ENCODE data around the gene FHAD1. TPM values are rescaled to one million over a fixed set of nuclear protein-coding genes. Genes with fewer than 3 reads are reported as not detected.

Gene FHAD1
- total and polyA plus RNA-seq, 11 donors = 0.06 to 1.1 (median 0.12) TPM; not detected in 4

DNA sequence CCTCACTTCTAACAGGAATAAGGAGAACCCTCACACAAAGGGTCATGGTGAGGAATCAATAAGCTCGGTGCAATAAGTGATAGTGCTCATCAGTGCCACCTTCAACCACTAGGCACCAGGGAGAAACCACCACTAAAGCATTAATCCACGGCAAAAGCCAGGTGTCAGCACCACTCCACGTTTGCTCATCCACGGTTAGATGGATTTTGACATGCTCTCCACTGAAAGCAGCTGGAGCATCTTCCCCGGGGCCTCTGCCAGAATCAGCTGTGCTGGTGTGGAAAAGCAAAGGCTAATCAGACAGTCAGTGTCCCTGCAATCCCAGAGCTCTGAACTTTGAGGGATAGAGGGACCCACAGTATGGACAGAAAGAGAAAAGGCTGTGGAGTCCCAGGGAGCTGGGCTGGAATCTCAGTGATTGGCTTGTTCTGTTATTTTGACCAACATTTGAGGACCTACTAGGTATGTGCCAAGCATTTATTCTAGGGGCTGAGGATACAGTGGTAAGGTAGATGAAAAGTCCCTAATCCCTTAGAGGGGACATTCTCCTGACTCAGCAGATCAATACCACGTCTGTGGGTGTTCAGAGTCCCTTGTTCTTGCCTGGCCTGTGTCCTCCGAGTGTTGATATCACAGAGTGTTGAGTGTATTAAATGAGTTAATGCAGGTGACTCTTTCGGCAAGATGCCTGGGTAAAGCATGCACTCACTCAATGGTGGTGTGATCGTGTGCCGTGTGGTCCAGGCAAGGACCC, 41.3 kb downstream of the FHAD1 start:
- DNase-seq (no peak), ATAC-seq (no peak)
- H3K27ac ChIP-seq = no peak overlapping the region
- whole genome bisulfite sequencing, 4 donors = 65 to 73% (median 69%) methylated on average over 10 of the region's 10 CpGs
- H3K36me3 ChIP-seq = no peaks in the 10 kb centered on the region
- H3K9me3 ChIP-seq = peaks cover 0 to 4% (median 0%) of the 10 kb centered on the region in 12 donors
- TF ChIP-seq POLR2A (IDR thresholded peaks at IDR 0.05) = no peak
- TF ChIP-seq, protein P1, sequence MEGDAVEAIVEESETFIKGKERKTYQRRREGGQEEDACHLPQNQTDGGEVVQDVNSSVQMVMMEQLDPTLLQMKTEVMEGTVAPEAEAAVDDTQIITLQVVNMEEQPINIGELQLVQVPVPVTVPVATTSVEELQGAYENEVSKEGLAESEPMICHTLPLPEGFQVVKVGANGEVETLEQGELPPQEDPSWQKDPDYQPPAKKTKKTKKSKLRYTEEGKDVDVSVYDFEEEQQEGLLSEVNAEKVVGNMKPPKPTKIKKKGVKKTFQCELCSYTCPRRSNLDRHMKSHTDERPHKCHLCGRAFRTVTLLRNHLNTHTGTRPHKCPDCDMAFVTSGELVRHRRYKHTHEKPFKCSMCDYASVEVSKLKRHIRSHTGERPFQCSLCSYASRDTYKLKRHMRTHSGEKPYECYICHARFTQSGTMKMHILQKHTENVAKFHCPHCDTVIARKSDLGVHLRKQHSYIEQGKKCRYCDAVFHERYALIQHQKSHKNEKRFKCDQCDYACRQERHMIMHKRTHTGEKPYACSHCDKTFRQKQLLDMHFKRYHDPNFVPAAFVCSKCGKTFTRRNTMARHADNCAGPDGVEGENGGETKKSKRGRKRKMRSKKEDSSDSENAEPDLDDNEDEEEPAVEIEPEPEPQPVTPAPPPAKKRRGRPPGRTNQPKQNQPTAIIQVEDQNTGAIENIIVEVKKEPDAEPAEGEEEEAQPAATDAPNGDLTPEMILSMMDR (IDR thresholded peaks at IDR 0.05) = no peak
- peaks cover 0 to 5% (median 0%) of the 10 kb centered on the region in 9 donors for H3K27me3 ChIP-seq
- H3K4me3 ChIP-seq = no peak overlapping the region
- intact Hi-C loops (cut with DNase I) = no loop called here
- peaks cover 0 to 5% (median 0%) of the 10 kb centered on the region in 12 donors for H3K4me1 ChIP-seq

DNA sequence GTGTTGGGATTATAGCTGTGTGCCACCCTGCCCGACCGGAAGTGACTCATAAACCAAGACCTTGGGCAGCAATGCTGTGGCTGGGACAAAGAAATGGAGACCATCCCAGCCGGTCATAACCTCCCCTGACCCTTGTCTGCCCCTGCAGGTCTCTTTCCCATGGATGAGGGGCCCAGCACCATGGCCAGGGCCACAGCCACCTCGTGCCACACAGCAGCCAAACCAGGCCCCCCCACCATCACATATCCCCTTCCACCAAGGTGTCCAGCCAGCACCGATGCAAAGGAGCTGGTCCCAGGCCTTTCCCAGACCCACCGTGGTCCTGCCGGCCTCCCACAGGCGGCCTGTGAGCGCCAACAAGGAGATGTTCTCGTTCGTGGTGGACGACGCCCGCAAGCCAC, 42.2 kb downstream of the FHAD1 start:
- 80 to 84% (median 82%) methylated on average over 11 to 14 of the region's 14 CpGs for WGBS, 4 donors
- no peak for ATAC-seq
- no peak overlapping the region for H3K4me3 ChIP-seq
- H3K36me3 ChIP-seq = no peaks in the 10 kb centered on the region
- no peak overlapping the region for H3K27ac ChIP-seq
- H3K27me3 ChIP-seq = peaks cover 0 to 5% (median 0%) of the 10 kb centered on the region in 9 donors
- peaks cover 0 to 4% (median 0%) of the 10 kb centered on the region in 12 donors for H3K9me3 ChIP-seq
- H3K4me1 ChIP-seq = no peaks in the 10 kb centered on the region
- DNase-seq = no peak
- TF ChIP-seq, protein P1 (IDR thresholded peaks at IDR 0.05) = no peak
- no peak for TF ChIP-seq POLR2A (IDR thresholded peaks at IDR 0.05)
- intact Hi-C loops (cut with DNase I) = no loop called here

DNA sequence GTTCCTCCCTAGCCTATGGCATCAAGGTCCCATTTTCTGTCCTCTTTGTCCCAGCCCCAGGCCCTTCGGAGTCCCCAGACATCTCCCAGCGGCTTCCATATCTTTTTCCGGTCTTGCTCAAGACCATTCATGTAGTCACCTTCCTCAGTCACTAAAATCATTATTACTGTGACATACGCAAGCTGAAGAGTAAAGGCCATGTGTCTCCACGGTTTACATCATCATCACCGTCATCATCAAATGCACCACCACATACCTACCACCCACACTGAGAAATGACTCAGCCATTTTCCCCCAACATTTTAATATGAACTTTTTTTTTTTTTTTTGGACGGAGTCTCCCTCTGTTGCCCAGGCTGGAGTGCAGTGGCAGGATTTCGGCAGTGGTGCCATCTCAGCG, 43.4 kb downstream of the FHAD1 start:
- no peak for TF ChIP-seq POLR2A (IDR thresholded peaks at IDR 0.05)
- TF ChIP-seq, protein P1 (IDR thresholded peaks at IDR 0.05) = no peak
- peaks cover 0 to 7% (median 0%) of the 10 kb centered on the region in 9 donors for H3K27me3 ChIP-seq
- no peaks in the 10 kb centered on the region for H3K4me1 ChIP-seq
- DNase-seq (no peak), ATAC-seq (no peak)
- WGBS, 4 donors = 80 to 89% (median 87%) methylated on average over 9 of the region's 9 CpGs
- no peak overlapping the region for H3K4me3 ChIP-seq
- no peaks in the 10 kb centered on the region for H3K36me3 ChIP-seq
- H3K9me3 ChIP-seq = peaks cover 0 to 4% (median 0%) of the 10 kb centered on the region in 12 donors
- no peak overlapping the region for H3K27ac ChIP-seq
- intact Hi-C loops (cut with DNase I) = no loop called here

DNA sequence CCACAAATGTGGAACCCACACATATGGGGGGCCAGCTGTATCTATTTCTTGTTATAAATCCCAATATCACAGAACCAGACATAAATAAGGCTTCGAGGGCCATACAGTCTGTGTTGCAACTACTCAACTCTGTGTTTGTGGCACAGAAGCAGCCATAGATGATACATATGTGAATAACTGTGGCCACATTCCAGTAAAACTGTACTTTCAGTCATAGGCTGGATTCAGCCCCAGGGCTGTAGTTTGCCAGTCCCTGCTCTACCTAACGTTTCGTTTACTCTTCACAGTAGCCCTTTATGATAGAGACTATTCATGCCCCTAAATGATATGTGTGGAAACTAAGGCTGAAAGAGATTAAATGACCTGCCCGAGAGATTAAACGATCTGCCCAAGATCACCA, 48.7 kb downstream of the FHAD1 start:
- WGBS, 4 donors = 69 to 82% (median 76%) methylated on average over 5 of the region's 5 CpGs
- Histone ChIP-seq H3K27me3 (peaks cover 0 to 3% (median 0%) of the 10 kb centered on the region in 9 donors), H3K4me1 (no peaks in the 10 kb centered on the region), H3K9me3 (peaks cover 0 to 7% (median 0%) of the 10 kb centered on the region in 12 donors), H3K4me3 (no peak overlapping the region), H3K27ac (no peak overlapping the region), H3K36me3 (no peaks in the 10 kb centered on the region)
- DNase-seq = no peak
- intact Hi-C loops (cut with DNase I) = no loop called here
- no peak for TF ChIP-seq POLR2A (IDR thresholded peaks at IDR 0.05)
- TF ChIP-seq, protein P1 (IDR thresholded peaks at IDR 0.05) = no peak
- ATAC-seq = no peak
